ENCODE measurements around the gene POFUT2. TPM values are rescaled to one million over a fixed set of nuclear protein-coding genes. Genes with fewer than 3 reads are reported as not detected.

POFUT2 gene
- total RNA-seq, 2 experiments from 2014 or later = 17.0 to 20.5 TPM

- TF ChIP-seq EZH2phosphoT487 (IDR thresholded peaks at IDR 0.05; ENCODE audit: borderline replicate concordance, low read depth, low read length) = no peak
- TF ChIP-seq CTCF (conservative IDR thresholded peaks at IDR 0.05; ENCODE audit: low read length) = no peak
- H3K9me3 ChIP-seq (ENCODE audit: low read length) = no peaks in the 10 kb centered on the region
- DNase-seq (ENCODE audit: low spot score) = no peak
- H3K36me3 ChIP-seq (ENCODE audit: insufficient read depth, low read length) = no peaks in the 10 kb centered on the region
- no TSS peak for BruUV-seq (replicated peaks)
- intact Hi-C loops (cut with micrococcal nuclease; ENCODE audit: unreplicated experiment) = no loop called here
- H4K20me1 ChIP-seq (ENCODE audit: insufficient read depth, low read length) = no peaks in the 10 kb centered on the region
- no peak overlapping the region for H2AFZ ChIP-seq (ENCODE audit: low read length)
- CTCF ChIA-PET (ENCODE audit: unreplicated experiment) = no interaction called here
- H3K27ac ChIP-seq (ENCODE audit: low read depth, low read length, poor library complexity, severe bottlenecking) = no peak overlapping the region
- no peak overlapping the region for H3K4me3 ChIP-seq (ENCODE audit: low read depth, low read length, poor library complexity, severe bottlenecking)
- no peaks in the 10 kb centered on the region for H3K9me2 ChIP-seq (ENCODE audit: insufficient read depth, low read length)
- H3K79me2 ChIP-seq (ENCODE audit: insufficient read depth, low read depth, low read length) = no peaks in the 10 kb centered on the region
- no peak overlapping the region for H3K4me2 ChIP-seq (ENCODE audit: low read length)
- POLR2A ChIA-PET = no interaction called here
- no peaks in the 10 kb centered on the region for H3K4me1 ChIP-seq (ENCODE audit: insufficient read depth, low read length, poor library complexity, severe bottlenecking)
These were observed 64.2 kb downstream of the POFUT2 start for GRCh38 chr21:45223236-45224185.

DNA sequence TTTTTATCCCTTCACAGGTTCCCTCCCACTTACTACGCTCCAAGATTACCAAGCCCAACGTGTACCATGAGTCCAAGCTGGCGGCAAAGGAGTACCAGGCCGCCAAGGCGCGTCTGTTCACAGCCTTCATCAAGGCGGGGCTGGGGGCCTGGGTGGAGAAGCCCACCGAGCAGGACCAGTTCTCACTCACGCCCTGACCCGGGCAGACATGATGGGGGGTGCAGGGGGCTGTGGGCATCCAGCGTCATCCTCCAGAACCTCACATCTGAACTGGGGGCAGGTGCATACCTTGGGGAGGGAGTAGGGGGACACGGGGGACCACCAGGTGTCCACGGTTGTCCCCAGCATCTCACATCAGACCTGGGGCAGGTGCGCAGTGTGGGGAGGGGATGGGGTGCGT lies 65.7 kb downstream of the POFUT2 start:
- BruUV-seq (replicated peaks) = no TSS peak
- Histone ChIP-seq H3K4me2 (ENCODE audit: low read length) (no peak overlapping the region), H3K79me2 (ENCODE audit: insufficient read depth, low read depth, low read length) (no peaks in the 10 kb centered on the region), H3K9me3 (ENCODE audit: low read length) (peaks cover 3% of the 10 kb centered on the region; the same call in 1 of the 2 replicates), H3K4me3 (ENCODE audit: low read depth, low read length, poor library complexity, severe bottlenecking) (no peak overlapping the region), H2AFZ (ENCODE audit: low read length) (no peak overlapping the region), H3K9me2 (ENCODE audit: insufficient read depth, low read length) (no peaks in the 10 kb centered on the region), H3K4me1 (ENCODE audit: insufficient read depth, low read length, poor library complexity, severe bottlenecking) (no peaks in the 10 kb centered on the region), H4K20me1 (ENCODE audit: insufficient read depth, low read length) (no peaks in the 10 kb centered on the region), H3K36me3 (ENCODE audit: insufficient read depth, low read length) (no peaks in the 10 kb centered on the region), H3K27ac (ENCODE audit: low read depth, low read length, poor library complexity, severe bottlenecking) (no peak overlapping the region)
- ChIA-PET CTCF (ENCODE audit: unreplicated experiment) (no interaction called here), POLR2A (interaction anchor here (0.7 kb wide), 1 partner anchor 26 kb away, joined by 3 read pairs; no protein-coding TSS in a partner anchor)
- TF ChIP-seq EZH2phosphoT487 (IDR thresholded peaks at IDR 0.05; ENCODE audit: borderline replicate concordance, low read depth, low read length) (no peak), CTCF (conservative IDR thresholded peaks at IDR 0.05; ENCODE audit: low read length) (no peak)
- intact Hi-C loops (cut with micrococcal nuclease; ENCODE audit: unreplicated experiment) = no loop called here
- no peak for DNase-seq (ENCODE audit: low spot score)
